MM.1S (cell line): ENCODE measurements around the gene RXRA.

ENCODE experiments used
- EZH2 ChIP-seq: fragments of 300-600 bp; sonication (generic); optimal IDR thresholded peaks from 2 replicates; pipeline ENCODE3; 2017; ENCODE audit warnings: low read depth, mild to moderate bottlenecking, antibody characterized with exemption, low read length, mixed read lengths
- EZH2phosphoT487 ChIP-seq: fragments of 300-600 bp; sonication (generic); IDR thresholded peaks from 2 replicates; pipeline ENCODE4 v1.6.1; 2018; ENCODE audit warnings: antibody characterized with exemption, low read length
- TF ChIP-seq, protein P1 (sequence below): fragments of 300-600 bp; sonication (generic); IDR thresholded peaks from 2 replicates; pipeline ENCODE4 v1.5.1; 2016; ENCODE audit warnings: antibody characterized with exemption, low read length, mixed read lengths

DNA sequence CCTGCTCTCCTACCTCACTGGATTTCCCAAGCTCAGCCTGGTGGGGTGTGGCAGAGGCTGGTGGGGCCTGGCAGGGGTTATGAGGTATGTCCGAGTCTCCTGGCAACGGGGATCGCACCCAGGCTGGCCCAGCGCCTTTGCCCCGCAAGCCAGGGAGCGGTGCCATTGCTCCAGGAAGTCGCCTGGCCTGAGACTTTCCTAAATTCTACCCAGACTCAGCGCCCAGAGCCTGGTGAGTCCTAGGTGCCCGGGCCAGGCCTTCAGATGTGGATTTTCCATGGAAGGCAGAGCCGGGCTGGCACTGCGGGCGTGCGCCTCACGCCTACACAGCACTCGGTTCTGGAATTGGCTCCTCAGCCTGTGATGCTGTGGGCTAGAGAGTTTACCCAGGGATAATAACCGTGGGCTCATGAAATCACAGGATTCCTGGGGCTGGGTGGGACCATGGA lies 159.9 kb downstream of the RXRA start:
- TF ChIP-seq EZH2 (no peak), EZH2phosphoT487 (no peak)
- TF ChIP-seq, protein P1, sequence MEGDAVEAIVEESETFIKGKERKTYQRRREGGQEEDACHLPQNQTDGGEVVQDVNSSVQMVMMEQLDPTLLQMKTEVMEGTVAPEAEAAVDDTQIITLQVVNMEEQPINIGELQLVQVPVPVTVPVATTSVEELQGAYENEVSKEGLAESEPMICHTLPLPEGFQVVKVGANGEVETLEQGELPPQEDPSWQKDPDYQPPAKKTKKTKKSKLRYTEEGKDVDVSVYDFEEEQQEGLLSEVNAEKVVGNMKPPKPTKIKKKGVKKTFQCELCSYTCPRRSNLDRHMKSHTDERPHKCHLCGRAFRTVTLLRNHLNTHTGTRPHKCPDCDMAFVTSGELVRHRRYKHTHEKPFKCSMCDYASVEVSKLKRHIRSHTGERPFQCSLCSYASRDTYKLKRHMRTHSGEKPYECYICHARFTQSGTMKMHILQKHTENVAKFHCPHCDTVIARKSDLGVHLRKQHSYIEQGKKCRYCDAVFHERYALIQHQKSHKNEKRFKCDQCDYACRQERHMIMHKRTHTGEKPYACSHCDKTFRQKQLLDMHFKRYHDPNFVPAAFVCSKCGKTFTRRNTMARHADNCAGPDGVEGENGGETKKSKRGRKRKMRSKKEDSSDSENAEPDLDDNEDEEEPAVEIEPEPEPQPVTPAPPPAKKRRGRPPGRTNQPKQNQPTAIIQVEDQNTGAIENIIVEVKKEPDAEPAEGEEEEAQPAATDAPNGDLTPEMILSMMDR, result no peak
